Natural killer cell (primary cell): ENCODE results near the gene SMC1A. TPM values are rescaled to one million over a fixed set of nuclear protein-coding genes. Genes with fewer than 3 reads are reported as not detected.

Source experiments
- ATAC-seq, 3 donors: fragments of 150-1000 bp in 2 of 3; fragments of 200-7000 bp in 1 of 3; cut with Tn5 transposase; 1 replicate in 1 of 3; 2 replicates in 2 of 3; pipeline ENCODE4 v1.10.0; 2021; ENCODE audit warnings: mild to moderate bottlenecking in 2 of 3, moderate library complexity in 2 of 3
- DNase-seq, 2 donors: peaks; one replicate each; pipeline versions ENCODE4 v3.0.0 to v3.0.0-alpha.2; 2013 to 2021; ENCODE audit warnings: mixed read lengths in 1 of 2
- H3K27ac ChIP-seq: one replicate; pipeline ENCODE4 v1.5.1; 2013; ENCODE audit warnings: mild to moderate bottlenecking, low read length
- H3K27me3 ChIP-seq: one replicate; pipeline ENCODE4 v1.6.1; 2013; ENCODE audit warnings: low read length; ENCODE audit not compliant: control insufficient read depth, insufficient read depth
- H3K36me3 ChIP-seq: one replicate; pipeline ENCODE4 v1.6.1; 2013; ENCODE audit warnings: low read length; ENCODE audit not compliant: control insufficient read depth, insufficient read depth
- H3K4me1 ChIP-seq: one replicate; pipeline ENCODE4 v1.6.1; 2013; ENCODE audit warnings: low read length; ENCODE audit not compliant: control insufficient read depth, insufficient read depth
- H3K4me3 ChIP-seq: one replicate; pipeline ENCODE4 v1.5.1; 2013; ENCODE audit warnings: low read length
- H3K9me3 ChIP-seq: one replicate; pipeline ENCODE4 v1.6.1; 2013; ENCODE audit warnings: low read length; ENCODE audit not compliant: control insufficient read depth, insufficient read depth
- H3K27ac Mint-ChIP-seq, 2 donors: one replicate each; pipeline ENCODE4 v1.8.0; 2022; ENCODE audit warnings: mild to moderate bottlenecking in 2 of 2, mixed read lengths in 2 of 2, moderate library complexity in 1 of 2
- H3K27me3 Mint-ChIP-seq, 2 donors: one replicate each; pipeline ENCODE4 v1.8.0; 2022; ENCODE audit warnings: low read depth in 2 of 2, mixed read lengths in 2 of 2
- H3K36me3 Mint-ChIP-seq: one replicate; pipeline ENCODE4 v1.8.0; 2022; ENCODE audit warnings: mixed read lengths
- H3K4me1 Mint-ChIP-seq, 2 donors: one replicate each; pipeline ENCODE4 v1.8.0; 2022; ENCODE audit warnings: mixed read lengths in 2 of 2
- H3K4me3 Mint-ChIP-seq: one replicate; pipeline ENCODE4 v1.8.0; 2022; ENCODE audit warnings: mild to moderate bottlenecking, moderate library complexity, mixed read lengths
- H3K9me3 Mint-ChIP-seq, 2 donors: one replicate each; pipeline ENCODE4 v1.8.0; 2022; ENCODE audit warnings: mixed read lengths in 2 of 2
- CTCF ChIP-seq: fragments of 200-600 bp; IDR thresholded peaks from one replicate; pipeline ENCODE4 v1.8.0; 2022; ENCODE audit warnings: antibody characterized with exemption
- WGBS: methylation state at CpG from one replicate; pipeline ENCODE4 v1.1.7; 2013; ENCODE audit warnings: missing lambda C conversion rate; ENCODE audit not compliant: insufficient coverage; 5-methylcytosine and 5-hydroxymethylcytosine counted together
- intact Hi-C: fragments of 100-400 bp; cut with micrococcal nuclease; formaldehyde crosslinking; loops from one replicate; pipeline ENCODE4 v1.14.2; 2022
- total RNA-seq, 4 donors: library from RNA; stranded (reverse); fragments of 120-200 nt in 1 of 4; gene quantifications; one replicate each; pipeline versions ENCODE4 v1.2.3 to v1.2.4, GENCODE V29; 2013 to 2022

The SMC1A gene
- total RNA-seq, 3 donors from 2014 or later (not counting 1 experiment from before 2014, with no cell fraction given): 54.2 to 96.3 (median 60.4) TPM

- Mint-ChIP-seq H3K27ac (peak within 1 kb of the TSS; percentile 86 to 94), H3K4me1 (peaks cover 11 to 15% of the 10 kb centered on the region in 2 donors), H3K36me3 (no peaks in the 10 kb centered on the region), H3K27me3 (peaks cover 5 to 8% of the 10 kb centered on the region in 2 donors), H3K9me3 (no peaks in the 10 kb centered on the region), H3K4me3 (peak within 1 kb of the TSS; percentile 93)
- Histone ChIP-seq H3K9me3 (no peaks in the 10 kb centered on the region), H3K27ac (peak within 1 kb of the TSS; percentile 74), H3K4me1 (peaks cover 12% of the 10 kb centered on the region), H3K27me3 (no peaks in the 10 kb centered on the region), H3K4me3 (peak within 1 kb of the TSS; percentile 68), H3K36me3 (peaks cover 12% of the 10 kb centered on the region)
- peak; percentile 79 to 90 for DNase-seq
- 15% methylated on average over 53 of the region's 61 CpGs for WGBS
- TF ChIP-seq CTCF: no peak
- intact Hi-C loops: loop anchor here (1.0 kb wide), 1 partner anchor 12 kb away; the partner anchor contains the start of genes RIBC1 and SMC1A
- ATAC-seq: peak; percentile 97 to 98 (median 98)
These were observed 11.5 kb upstream of the SMC1A start, which contains the start of gene HSD17B10 for GRCh38 chrX:53433651-53434639. Gene HSD17B10, minus strand, starts transcription at chrX:53434370. Its CDS starts 25 bp downstream, at chrX:53434345.

- no peak for DNase-seq
- Mint-ChIP-seq H3K36me3 (no peaks in the 10 kb centered on the region), H3K27me3 (no peaks in the 10 kb centered on the region), H3K4me1 (peaks cover 11 to 15% of the 10 kb centered on the region in 2 donors), H3K9me3 (no peaks in the 10 kb centered on the region), H3K4me3 (no peak overlapping the region), H3K27ac (peak overlapping the region in 1 of 2 donors; percentile 27)
- Histone ChIP-seq H3K9me3 (no peaks in the 10 kb centered on the region), H3K27ac (no peak overlapping the region), H3K36me3 (peaks cover 12% of the 10 kb centered on the region), H3K4me1 (peaks cover 12% of the 10 kb centered on the region), H3K27me3 (no peaks in the 10 kb centered on the region), H3K4me3 (no peak overlapping the region)
- ATAC-seq: no peak
- TF ChIP-seq CTCF: no peak
- intact Hi-C loops: no loop called here
- 97% methylated on average over 9 of the region's 9 CpGs for WGBS
These were observed 7.8 kb upstream of the SMC1A start for GRCh38 chrX:53430231-53430630.

GRCh38 chrX:53429755-53430154 is 7.3 kb upstream of the SMC1A start:
- H3K27ac ChIP-seq: no peak overlapping the region
- peak overlapping the region in 1 of 2 donors; percentile 27 for H3K27ac Mint-ChIP-seq
- no peak overlapping the region for H3K4me3 ChIP-seq
- WGBS: over 99% methylated on average over 8 of the region's 8 CpGs
- H3K4me1 ChIP-seq: peaks cover 11% of the 10 kb centered on the region
- DNase-seq: no peak
- intact Hi-C loops: no loop called here
- peaks cover 12% of the 10 kb centered on the region for H3K36me3 ChIP-seq
- H3K27me3 Mint-ChIP-seq: no peaks in the 10 kb centered on the region
- peaks cover 9 to 14% of the 10 kb centered on the region in 2 donors for H3K4me1 Mint-ChIP-seq
- H3K27me3 ChIP-seq: no peaks in the 10 kb centered on the region
- H3K9me3 ChIP-seq: no peaks in the 10 kb centered on the region
- no peaks in the 10 kb centered on the region for H3K9me3 Mint-ChIP-seq
- no peak for ATAC-seq
- H3K4me3 Mint-ChIP-seq: no peak overlapping the region
- TF ChIP-seq CTCF: no peak
- H3K36me3 Mint-ChIP-seq: no peaks in the 10 kb centered on the region
